Right atrium auricular region (tissue), 2 donors: Measurements from ENCODE around the gene CNTROB. TPM values are rescaled to one million over a fixed set of nuclear protein-coding genes. Genes with fewer than 3 reads are reported as not detected.

Experiments used
- DNase-seq: peaks from one replicate; pipeline ENCODE4 v3.0.0-alpha.2; 2019; ENCODE audit warnings: low spot score
- H3K27ac ChIP-seq, 2 donors: fragments of 200-600 bp; sonication (generic); 1 replicate in 1 of 2; 2 replicates in 1 of 2; pipeline ENCODE4 v1.5.1; 2016 to 2019
- H3K27me3 ChIP-seq, 2 donors: fragments of 200-600 bp; sonication (generic); one replicate each; pipeline versions ENCODE4 v1.5.1 to v1.6.0; 2017 to 2019
- H3K36me3 ChIP-seq: fragments of 200-600 bp; sonication (generic); one replicate; pipeline ENCODE4 v1.5.1; 2016
- H3K4me1 ChIP-seq, 2 donors: fragments of 200-600 bp; sonication (generic); one replicate each; pipeline versions ENCODE4 v1.5.1 to v1.6.0; 2017 to 2019
- H3K4me3 ChIP-seq, 2 donors: fragments of 200-600 bp; sonication (generic); 1 replicate in 1 of 2; 2 replicates in 1 of 2; pipeline ENCODE4 v1.5.1; 2017 to 2019; ENCODE audit warnings: mild to moderate bottlenecking in 1 of 2, moderate library complexity in 1 of 2
- H3K9me3 ChIP-seq, 2 donors: fragments of 200-600 bp; sonication (generic); one replicate each; pipeline ENCODE4 v1.5.1; 2019
- total RNA-seq, 2 donors: library from RNA; depleted of rRNA; stranded (reverse); fragments of >200 nt; gene quantifications; one replicate each; pipeline ENCODE4 v1.1.0, GENCODE V29; 2016
- TF ChIP-seq, protein P1 (sequence below), 2 donors: fragments of 200-600 bp; sonication (generic); IDR thresholded peaks; one replicate each; pipeline ENCODE4 v1.5.1; 2019; ENCODE audit warnings: antibody characterized with exemption in 2 of 2

Gene CNTROB
- total RNA-seq, 2 donors from 2014 or later: 4.6 to 8.3 TPM

DNA sequence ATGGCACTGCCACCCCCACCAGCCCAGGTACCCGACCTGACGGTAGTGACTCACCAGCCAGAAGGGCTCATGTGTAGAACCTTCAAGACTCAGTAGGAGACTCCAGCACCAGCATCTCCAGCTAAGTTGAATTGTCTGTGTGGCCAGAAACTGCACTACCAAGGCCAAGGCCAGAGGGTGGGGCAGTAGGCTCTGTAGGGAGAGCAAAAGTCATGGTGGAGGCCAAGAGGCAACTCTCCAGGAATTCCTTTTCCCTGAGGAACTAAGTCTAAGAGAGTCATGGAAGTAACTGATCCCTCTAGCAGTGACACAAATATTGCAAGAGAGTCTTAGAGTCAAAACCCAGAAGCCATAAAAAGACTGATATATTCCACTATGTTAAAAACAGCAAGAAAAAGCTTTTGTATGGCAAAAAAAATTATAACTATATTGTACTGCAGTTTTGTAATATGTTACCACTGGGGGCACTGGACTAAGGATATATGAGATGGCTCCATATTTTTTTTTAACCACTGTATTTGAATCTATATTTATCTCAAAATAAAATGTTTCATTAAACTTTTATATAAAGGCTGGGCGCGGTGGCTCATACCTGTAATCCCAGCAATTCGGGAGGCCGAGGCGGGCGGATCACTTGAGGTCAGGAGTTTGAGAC, 40.3 kb downstream of the CNTROB start:
- no peaks in the 10 kb centered on the region for H3K4me1 ChIP-seq
- no peaks in the 10 kb centered on the region for H3K27me3 ChIP-seq
- TF ChIP-seq, protein P1, sequence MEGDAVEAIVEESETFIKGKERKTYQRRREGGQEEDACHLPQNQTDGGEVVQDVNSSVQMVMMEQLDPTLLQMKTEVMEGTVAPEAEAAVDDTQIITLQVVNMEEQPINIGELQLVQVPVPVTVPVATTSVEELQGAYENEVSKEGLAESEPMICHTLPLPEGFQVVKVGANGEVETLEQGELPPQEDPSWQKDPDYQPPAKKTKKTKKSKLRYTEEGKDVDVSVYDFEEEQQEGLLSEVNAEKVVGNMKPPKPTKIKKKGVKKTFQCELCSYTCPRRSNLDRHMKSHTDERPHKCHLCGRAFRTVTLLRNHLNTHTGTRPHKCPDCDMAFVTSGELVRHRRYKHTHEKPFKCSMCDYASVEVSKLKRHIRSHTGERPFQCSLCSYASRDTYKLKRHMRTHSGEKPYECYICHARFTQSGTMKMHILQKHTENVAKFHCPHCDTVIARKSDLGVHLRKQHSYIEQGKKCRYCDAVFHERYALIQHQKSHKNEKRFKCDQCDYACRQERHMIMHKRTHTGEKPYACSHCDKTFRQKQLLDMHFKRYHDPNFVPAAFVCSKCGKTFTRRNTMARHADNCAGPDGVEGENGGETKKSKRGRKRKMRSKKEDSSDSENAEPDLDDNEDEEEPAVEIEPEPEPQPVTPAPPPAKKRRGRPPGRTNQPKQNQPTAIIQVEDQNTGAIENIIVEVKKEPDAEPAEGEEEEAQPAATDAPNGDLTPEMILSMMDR (IDR thresholded peaks at IDR 0.05): no peak
- H3K4me3 ChIP-seq: no peak overlapping the region
- no peaks in the 10 kb centered on the region for H3K36me3 ChIP-seq
- H3K27ac ChIP-seq: no peak overlapping the region
- peaks cover 0 to 18% of the 10 kb centered on the region in 2 donors for H3K9me3 ChIP-seq
- no peak for DNase-seq

DNA sequence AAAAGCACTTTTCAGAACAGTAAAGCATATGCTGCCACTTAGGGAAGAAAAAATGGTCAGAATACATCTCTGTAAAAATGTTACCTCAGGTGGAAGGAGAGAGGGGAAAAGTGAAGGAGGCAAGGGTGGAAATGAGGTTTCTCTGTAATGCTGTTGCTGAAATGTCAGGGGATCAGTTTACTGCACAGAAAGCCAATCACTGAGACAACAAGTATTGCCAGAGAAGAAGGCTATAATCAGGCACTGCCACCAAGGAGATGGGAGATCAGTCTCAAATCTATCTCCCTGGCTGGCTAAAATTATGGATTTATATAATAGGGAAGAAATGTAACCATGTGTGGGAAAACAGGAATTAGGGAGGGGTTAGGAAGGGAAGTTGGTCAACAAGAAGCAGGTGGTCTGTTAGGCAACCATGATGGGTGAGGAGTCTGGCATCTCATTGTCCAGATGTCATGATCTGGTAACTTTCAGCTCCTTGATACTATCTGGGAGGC, 42.7 kb downstream of the CNTROB start:
- Histone ChIP-seq H3K4me3 (no peak overlapping the region), H3K27ac (no peak overlapping the region), H3K9me3 (peaks cover 0 to 18% of the 10 kb centered on the region in 2 donors), H3K36me3 (no peaks in the 10 kb centered on the region), H3K27me3 (no peaks in the 10 kb centered on the region), H3K4me1 (no peaks in the 10 kb centered on the region)
- TF ChIP-seq, protein P1 (IDR thresholded peaks at IDR 0.05): no peak
- DNase-seq: no peak

DNA sequence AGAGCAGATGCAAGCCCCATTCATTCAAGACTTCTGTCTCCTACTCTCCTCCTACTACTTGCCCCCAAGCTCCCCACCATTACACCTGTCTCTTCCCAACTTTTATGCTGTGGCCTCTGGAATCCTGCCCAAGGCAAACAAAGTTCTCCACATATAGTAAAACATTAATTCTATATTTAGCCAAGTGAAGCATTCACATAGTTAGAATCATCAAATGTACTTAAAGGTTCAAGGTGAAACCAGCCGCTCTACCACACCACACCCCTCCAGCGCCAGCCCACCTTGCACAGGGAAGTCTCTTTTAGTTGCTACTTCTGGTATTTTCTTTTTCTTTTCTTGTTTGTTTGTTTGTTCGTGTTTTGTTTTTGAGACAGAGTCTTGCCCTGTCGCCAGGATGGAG, 45.0 kb downstream of the CNTROB start:
- Histone ChIP-seq H3K27ac (no peak overlapping the region), H3K27me3 (no peaks in the 10 kb centered on the region), H3K4me1 (no peaks in the 10 kb centered on the region), H3K9me3 (peaks cover 0 to 18% of the 10 kb centered on the region in 2 donors), H3K36me3 (no peaks in the 10 kb centered on the region), H3K4me3 (no peak overlapping the region)
- TF ChIP-seq, protein P1 (IDR thresholded peaks at IDR 0.05): no peak
- DNase-seq: no peak

DNA sequence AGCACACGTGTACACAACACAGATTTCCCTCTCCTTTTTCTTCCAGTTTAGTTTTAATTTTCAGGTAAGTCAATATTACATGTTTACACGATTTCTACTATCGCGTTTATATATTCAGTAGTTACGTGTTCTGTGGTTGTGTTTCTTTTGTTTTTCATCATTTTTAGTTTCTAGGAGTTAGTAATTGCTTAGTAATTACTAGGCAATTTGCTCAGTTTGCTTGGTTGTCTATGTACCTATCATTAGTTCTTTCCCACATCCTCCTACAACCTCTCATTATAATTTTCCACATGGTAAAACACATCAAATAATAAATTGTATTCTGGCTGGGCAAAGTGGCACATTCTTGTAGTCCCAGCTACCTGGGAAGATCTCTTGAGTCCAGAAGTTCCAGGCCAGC, 45.8 kb downstream of the CNTROB start:
- H3K9me3 ChIP-seq: peaks cover 0 to 18% of the 10 kb centered on the region in 2 donors
- no peak overlapping the region for H3K4me3 ChIP-seq
- H3K36me3 ChIP-seq: no peaks in the 10 kb centered on the region
- H3K27me3 ChIP-seq: no peaks in the 10 kb centered on the region
- no peaks in the 10 kb centered on the region for H3K4me1 ChIP-seq
- DNase-seq: no peak
- H3K27ac ChIP-seq: no peak overlapping the region
- TF ChIP-seq, protein P1 (IDR thresholded peaks at IDR 0.05): no peak

DNA sequence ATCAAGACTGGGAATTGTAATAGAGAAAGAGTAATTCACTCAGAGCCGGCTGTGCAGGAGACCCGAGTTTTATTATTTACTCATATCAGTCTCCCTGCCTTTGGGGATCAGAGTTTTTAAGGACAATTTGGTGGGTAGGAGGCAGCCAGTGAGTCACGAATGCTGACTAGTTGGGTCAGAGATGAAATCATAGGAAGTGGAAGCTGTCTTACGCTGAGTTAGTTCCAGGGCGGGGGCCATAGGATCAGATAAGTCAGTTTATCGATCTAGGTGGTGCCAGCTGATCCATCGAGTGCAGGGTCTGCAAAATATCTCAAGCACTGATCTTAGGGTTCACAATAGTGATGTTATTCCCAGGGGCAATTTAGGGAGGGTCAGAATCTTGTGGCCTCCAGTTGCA, 50.2 kb downstream of the CNTROB start:
- Histone ChIP-seq H3K27ac (no peak overlapping the region), H3K4me3 (no peak overlapping the region), H3K36me3 (no peaks in the 10 kb centered on the region), H3K27me3 (no peaks in the 10 kb centered on the region), H3K4me1 (no peaks in the 10 kb centered on the region), H3K9me3 (no peaks in the 10 kb centered on the region)
- TF ChIP-seq, protein P1 (IDR thresholded peaks at IDR 0.05): no peak
- no peak for DNase-seq

DNA sequence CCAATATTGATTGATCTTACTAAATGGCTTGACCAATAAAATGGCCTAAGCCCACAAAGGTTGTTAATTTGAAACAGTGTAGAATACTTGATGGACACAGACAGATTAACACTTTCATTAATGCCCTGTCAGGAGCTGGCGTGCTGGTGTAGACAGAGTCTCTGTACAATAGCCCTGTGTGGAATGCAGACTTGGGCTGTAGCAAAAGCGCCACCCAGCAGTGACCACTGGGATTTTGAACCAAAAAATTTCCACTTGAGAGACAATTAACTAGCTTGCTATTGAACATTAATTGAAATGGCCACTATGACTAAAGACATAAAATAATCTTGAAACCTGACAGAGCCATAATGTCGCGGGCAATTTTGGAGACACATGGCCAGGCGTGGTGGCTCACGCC, 50.7 kb downstream of the CNTROB start:
- Histone ChIP-seq H3K4me3 (no peak overlapping the region), H3K27ac (no peak overlapping the region), H3K27me3 (no peaks in the 10 kb centered on the region), H3K36me3 (no peaks in the 10 kb centered on the region), H3K4me1 (no peaks in the 10 kb centered on the region), H3K9me3 (no peaks in the 10 kb centered on the region)
- TF ChIP-seq, protein P1 (IDR thresholded peaks at IDR 0.05): peak in 1 of 2 donors; percentile 12
- DNase-seq: no peak
